Erythroblast (primary cell): Measurements from ENCODE around the gene GNAS-AS1.

Experiments used
- GATA1 ChIP-seq: IDR thresholded peaks from 2 replicates; pipeline ENCODE4 v1.6.1; 2011; ENCODE audit warnings: low read depth, mild to moderate bottlenecking, control low read depth, low read length, moderate library complexity
- POLR2A ChIP-seq: IDR thresholded peaks from 2 replicates; pipeline ENCODE4 v1.6.1; 2011; ENCODE audit warnings: mild to moderate bottlenecking, low read length

DNA sequence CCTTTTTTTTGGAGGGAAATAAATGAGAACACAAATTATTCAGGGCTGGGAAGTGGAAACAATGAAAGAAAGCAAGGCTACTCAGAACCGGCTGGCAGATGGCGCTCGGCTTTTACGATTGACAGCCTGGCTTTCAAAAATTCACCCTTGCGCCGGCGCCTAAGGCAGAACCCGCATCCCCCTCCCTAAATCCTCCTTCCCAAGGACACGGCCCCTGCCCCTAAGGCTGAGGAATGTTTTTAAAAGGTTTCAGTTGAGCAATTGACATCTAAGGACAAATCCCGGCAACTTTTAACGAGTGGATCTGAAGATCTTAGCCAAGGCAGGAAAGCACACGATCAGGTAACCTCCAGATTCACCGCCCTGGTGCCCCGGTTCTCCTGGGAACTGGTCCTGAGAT is 18.1 kb upstream of the GNAS-AS1 start:
- TF ChIP-seq POLR2A (no peak), GATA1 (no peak)
